ENCODE results near the gene MYRF. TPM values are rescaled to one million over a fixed set of nuclear protein-coding genes. Genes with fewer than 3 reads are reported as not detected.

The MYRF gene
- total RNA-seq, 2 donors from 2014 or later = 7.0 to 13.1 TPM

GRCh38 chr11:61777234-61778090 is 25.0 kb downstream of the MYRF start:
- Histone ChIP-seq H3K27me3 (no peaks in the 10 kb centered on the region), H3K27ac (no peak overlapping the region), H3K36me3 (no peaks in the 10 kb centered on the region), H3K9me3 (no peaks in the 10 kb centered on the region), H3K4me3 (peak overlapping the region in 1 of 2 donors; percentile 21), H3K4me1 (peaks cover 0 to 10% of the 10 kb centered on the region in 2 donors)
- DNase-seq (ENCODE audit: low spot score) = no peak
- no peak for TF ChIP-seq CTCF (IDR thresholded peaks at IDR 0.05)

GRCh38 chr11:61778357-61778886 is 26.0 kb downstream of the MYRF start:
- Histone ChIP-seq H3K27me3 (no peaks in the 10 kb centered on the region), H3K4me3 (no peak overlapping the region), H3K36me3 (no peaks in the 10 kb centered on the region), H3K4me1 (peaks cover 0 to 10% of the 10 kb centered on the region in 2 donors), H3K9me3 (no peaks in the 10 kb centered on the region), H3K27ac (no peak overlapping the region)
- TF ChIP-seq CTCF (IDR thresholded peaks at IDR 0.05) = no peak
- DNase-seq (ENCODE audit: low spot score) = no peak

- H3K27ac ChIP-seq = no peak overlapping the region
- no peak for DNase-seq (ENCODE audit: low spot score)
- H3K4me1 ChIP-seq = peaks cover 0 to 10% of the 10 kb centered on the region in 2 donors
- no peak overlapping the region for H3K4me3 ChIP-seq
- no peaks in the 10 kb centered on the region for H3K36me3 ChIP-seq
- H3K9me3 ChIP-seq = no peaks in the 10 kb centered on the region
- TF ChIP-seq CTCF (IDR thresholded peaks at IDR 0.05) = no peak
- H3K27me3 ChIP-seq = no peaks in the 10 kb centered on the region
Observed at GRCh38 chr11:61778920-61779650, 26.6 kb downstream of the MYRF start.

GRCh38 chr11:61779666-61780525 is 27.5 kb downstream of the MYRF start:
- Histone ChIP-seq H3K27ac (no peak overlapping the region), H3K9me3 (no peaks in the 10 kb centered on the region), H3K4me3 (no peak overlapping the region), H3K4me1 (peaks cover 0 to 10% of the 10 kb centered on the region in 2 donors), H3K27me3 (no peaks in the 10 kb centered on the region), H3K36me3 (no peaks in the 10 kb centered on the region)
- no peak for TF ChIP-seq CTCF (IDR thresholded peaks at IDR 0.05)
- DNase-seq (ENCODE audit: low spot score) = no peak

GRCh38 chr11:61780581-61781162 is 28.2 kb downstream of the MYRF start:
- no peak for DNase-seq (ENCODE audit: low spot score)
- peaks cover under 1% of the 10 kb centered on the region for H3K36me3 ChIP-seq
- TF ChIP-seq CTCF (IDR thresholded peaks at IDR 0.05) = no peak
- no peaks in the 10 kb centered on the region for H3K9me3 ChIP-seq
- H3K4me1 ChIP-seq = peaks cover 0 to 10% of the 10 kb centered on the region in 2 donors
- no peaks in the 10 kb centered on the region for H3K27me3 ChIP-seq
- no peak overlapping the region for H3K4me3 ChIP-seq
- H3K27ac ChIP-seq = no peak overlapping the region
